Measurements from ENCODE around the gene BYSL. TPM values are rescaled to one million over a fixed set of nuclear protein-coding genes. Genes with fewer than 3 reads are reported as not detected.

The BYSL gene
- total and polyA plus RNA-seq, 9 of the 15 experiments (the other 6 are each of a cell fraction or from before 2014, with no cell fraction given) = 22.2 to 92.3 (median 53.4) TPM

- DNase-seq (ENCODE audit: extremely low read depth in 1 of 4, low spot score in 3 of 4) = peak; percentile 81 to 86 (median 83)
- Histone ChIP-seq H4K20me1 (replicated peaks; ENCODE audit: control insufficient read depth, insufficient read depth, low read length) (no peaks in the 10 kb centered on the region), H3K4me2 (ENCODE audit: insufficient read depth, low read length) (peak overlapping the region; percentile 71), H3K4me1 (replicated peaks in 1 of 2; ENCODE audit: control insufficient read depth in 2 of 2, insufficient read depth in 2 of 2, low read length in 2 of 2) (peaks cover 19 to 37% of the 10 kb centered on the region in 2 experiments), H3K36me3 (ENCODE audit: control insufficient read depth, insufficient read depth, low read length) (no peaks in the 10 kb centered on the region), H3K9ac (ENCODE audit: insufficient read depth in 1 of 2, low read depth in 2 of 2, low read length in 2 of 2) (peak overlapping the region in 1 of 2 experiments; percentile 58; a peak in 3 of 4 replicates), H3K9me1 (ENCODE audit: control insufficient read depth, insufficient read depth, low read length) (no peaks in the 10 kb centered on the region), H2AFZ (ENCODE audit: low read depth, low read length) (peak overlapping the region; percentile 82), H3K27ac (ENCODE audit: extremely low read depth, low read depth, low read length) (peak overlapping the region; percentile 81), H3K79me2 (ENCODE audit: control insufficient read depth, insufficient read depth, low read length) (no peaks in the 10 kb centered on the region), H3K9me3 (replicated peaks; ENCODE audit: control insufficient read depth, insufficient read depth, low read depth, low read length) (no peaks in the 10 kb centered on the region), H3K27me3 (ENCODE audit: control insufficient read depth in 2 of 2, insufficient read depth in 2 of 2, low read length in 2 of 2) (no peaks in the 10 kb centered on the region), H3K4me3 (no peak overlapping the region)
- POLR2A ChIA-PET = interaction anchor here (0.6 to 2.3 kb wide), 10 partner anchors 10 to 1858 kb away, joined by 3 to 6 read pairs (median 4); partner anchors contain the start of genes BYSL and MED20
- TSS peak; percentile 72 for BruUV-seq (replicated peaks)
- intact Hi-C loops (cut with micrococcal nuclease) (loop anchor here (1.0 kb wide), 1 partner anchor 28 kb away; no protein-coding TSS in a partner anchor), in situ Hi-C loops (cut with MboI) (no loop called here)
- peak; percentile 86 for ATAC-seq
- WGBS (ENCODE audit: insufficient coverage, low coverage, missing lambda C conversion rate) = 6% methylated on average over 4 of the region's 4 CpGs
- CTCF ChIA-PET (ENCODE audit: low intra/inter-chr PET ratio) = interaction anchor here (0.6 kb wide), 1 partner anchor 16 kb away, joined by 4 read pairs; no protein-coding TSS in a partner anchor
- FAIRE-seq = peak; percentile 87
- TF ChIP-seq ZNF592 (IDR thresholded peaks at IDR 0.05) (peak; percentile 89), PCBP1 (IDR thresholded peaks at IDR 0.05; ENCODE audit: low read depth, low read length, poor library complexity, severe bottlenecking) (no peak), CREB5 (CRISPR knock-in tag; IDR thresholded peaks at IDR 0.05) (no peak), ARID1B (IDR thresholded peaks at IDR 0.05) (peak; percentile 61; the same call in 1 of the 2 replicates)
Measured at GRCh38 chr6:41966961-41967311, 45.6 kb downstream of the BYSL start.
